Trophoblast cell (in vitro differentiated cells and primary cell): Measurements from ENCODE around the gene VDAC1.

Experiments
- DNase-seq, 2 donors: peaks; one replicate each; pipeline ENCODE4 v3.0.0-alpha.2; 2016
- H2AFZ ChIP-seq: 2 replicates; pipeline ENCODE4 v1.6.1; 2013; ENCODE audit warnings: low read length, moderate library complexity, mild to moderate bottlenecking; ENCODE audit not compliant: insufficient read depth, poor library complexity
- H2AK5ac ChIP-seq: 2 replicates; pipeline ENCODE4 v1.6.1; 2013; ENCODE audit warnings: mild to moderate bottlenecking, low read length
- H2BK120ac ChIP-seq: 2 replicates; pipeline ENCODE4 v1.6.1; 2013; ENCODE audit warnings: low read length, mild to moderate bottlenecking, moderate library complexity; ENCODE audit not compliant: insufficient read depth, poor library complexity
- H2BK12ac ChIP-seq: 2 replicates; pipeline ENCODE4 v1.6.1; 2013; ENCODE audit warnings: mild to moderate bottlenecking, low read length, moderate library complexity
- H2BK5ac ChIP-seq: 2 replicates; pipeline ENCODE4 v1.6.1; 2013; ENCODE audit warnings: low read length, low read depth, moderate library complexity, mild to moderate bottlenecking; ENCODE audit not compliant: poor library complexity
- H3K14ac ChIP-seq: 2 replicates; pipeline ENCODE4 v1.6.1; 2013; ENCODE audit warnings: mild to moderate bottlenecking, low read length
- H3K18ac ChIP-seq: 2 replicates; pipeline ENCODE4 v1.6.1; 2013; ENCODE audit warnings: mild to moderate bottlenecking, low read length
- H3K23ac ChIP-seq: 2 replicates; pipeline ENCODE4 v1.6.1; 2013; ENCODE audit warnings: low read length
- H3K27ac ChIP-seq: 2 replicates; pipeline ENCODE4 v1.5.1; 2013; ENCODE audit warnings: low read depth, mild to moderate bottlenecking, inconsistent platforms, low read length, moderate library complexity
- H3K27me3 ChIP-seq: 2 replicates; pipeline ENCODE4 v1.6.1; 2013; ENCODE audit warnings: inconsistent platforms, mild to moderate bottlenecking, low read length, moderate library complexity; ENCODE audit not compliant: insufficient read depth
- H3K36me3 ChIP-seq, 2 experiments: 1 replicate in 1 of 2; 2 replicates in 1 of 2; pipeline ENCODE4 v1.6.1; 2013; ENCODE audit warnings: low read length in 2 of 2, mild to moderate bottlenecking in 2 of 2, moderate library complexity in 1 of 2; ENCODE audit not compliant: insufficient read depth in 2 of 2, control insufficient read depth in 1 of 2
- H3K4ac ChIP-seq: 2 replicates; pipeline ENCODE4 v1.6.1; 2013; ENCODE audit warnings: low read depth, mild to moderate bottlenecking, low read length, moderate library complexity
- H3K4me1 ChIP-seq, 2 experiments: 1 replicate in 1 of 2; 2 replicates in 1 of 2; pipeline ENCODE4 v1.6.1; 2013; ENCODE audit warnings: low read length in 2 of 2, mild to moderate bottlenecking in 2 of 2, moderate library complexity in 1 of 2; ENCODE audit not compliant: insufficient read depth in 2 of 2, control insufficient read depth in 1 of 2
- H3K4me2 ChIP-seq: 2 replicates; pipeline ENCODE4 v1.6.1; 2013; ENCODE audit warnings: inconsistent platforms, mild to moderate bottlenecking, low read length, moderate library complexity
- H3K4me3 ChIP-seq: 2 replicates; pipeline ENCODE4 v1.5.1; 2013; ENCODE audit warnings: mild to moderate bottlenecking, low read depth, low read length, inconsistent platforms
- H3K79me1 ChIP-seq: one replicate; pipeline ENCODE4 v1.6.1; 2013; ENCODE audit warnings: low read length
- H3K79me2 ChIP-seq: 2 replicates; pipeline ENCODE4 v1.6.1; 2013; ENCODE audit warnings: low read length, mild to moderate bottlenecking; ENCODE audit not compliant: control insufficient read depth, insufficient read depth, poor library complexity
- H3K9ac ChIP-seq: 2 replicates; pipeline ENCODE4 v1.6.1; 2013; ENCODE audit warnings: mild to moderate bottlenecking, low read length
- H3K9me3 ChIP-seq: 2 replicates; pipeline ENCODE4 v1.6.1; 2013; ENCODE audit warnings: low read depth, mild to moderate bottlenecking, control low read depth, inconsistent platforms, low read length; ENCODE audit not compliant: insufficient read depth
- H4K12ac ChIP-seq: 2 replicates; pipeline ENCODE4 v1.6.1; 2013; ENCODE audit warnings: low read depth, mild to moderate bottlenecking, low read length, moderate library complexity
- H4K8ac ChIP-seq: 2 replicates; pipeline ENCODE4 v1.6.1; 2013; ENCODE audit warnings: low read depth, mild to moderate bottlenecking, low read length, moderate library complexity
- H4K91ac ChIP-seq: one replicate; pipeline ENCODE4 v1.6.1; 2013; ENCODE audit warnings: low read depth, mild to moderate bottlenecking, low read length, moderate library complexity
- WGBS: extraction: QIAGEN DNeasy Blood & Tissue Kit; methylation state at CpG from one replicate; pipeline ENCODE4 v1.1.7; 2013; ENCODE audit warnings: missing lambda C conversion rate; ENCODE audit not compliant: insufficient read length, insufficient coverage; ENCODE audit errors: extremely low coverage; 5-methylcytosine and 5-hydroxymethylcytosine counted together

VDAC1 gene

GRCh38 chr5:134048864-134049263 is 44.1 kb upstream of the VDAC1 start:
- no peak overlapping the region for H4K8ac ChIP-seq
- no peaks in the 10 kb centered on the region for H3K9me3 ChIP-seq
- no peaks in the 10 kb centered on the region for H3K79me2 ChIP-seq
- no peaks in the 10 kb centered on the region for H3K27me3 ChIP-seq
- no peak overlapping the region for H4K91ac ChIP-seq
- H2BK5ac ChIP-seq: no peak overlapping the region
- H3K4me1 ChIP-seq: no peaks in the 10 kb centered on the region
- H2AK5ac ChIP-seq: no peak overlapping the region
- H3K79me1 ChIP-seq: no peaks in the 10 kb centered on the region
- H3K27ac ChIP-seq: no peak overlapping the region
- H3K36me3 ChIP-seq: no peaks in the 10 kb centered on the region
- no peak overlapping the region for H3K4ac ChIP-seq
- H2BK12ac ChIP-seq: no peak overlapping the region
- H3K18ac ChIP-seq: no peak overlapping the region
- H3K9ac ChIP-seq: no peak overlapping the region
- H4K12ac ChIP-seq: no peak overlapping the region
- H3K4me2 ChIP-seq: no peak overlapping the region
- no peak overlapping the region for H3K23ac ChIP-seq
- H3K4me3 ChIP-seq: no peak overlapping the region
- no peak overlapping the region for H3K14ac ChIP-seq
- no peak for DNase-seq
- H2BK120ac ChIP-seq: no peak overlapping the region
- H2AFZ ChIP-seq: no peak overlapping the region

GRCh38 chr5:134047687-134048056 is 42.9 kb upstream of the VDAC1 start:
- no peak overlapping the region for H4K91ac ChIP-seq
- H3K4me2 ChIP-seq: no peak overlapping the region
- no peaks in the 10 kb centered on the region for H3K79me1 ChIP-seq
- no peak overlapping the region for H2BK12ac ChIP-seq
- H2AK5ac ChIP-seq: no peak overlapping the region
- no peak overlapping the region for H2AFZ ChIP-seq
- H3K14ac ChIP-seq: no peak overlapping the region
- H3K23ac ChIP-seq: no peak overlapping the region
- H3K4me1 ChIP-seq: no peaks in the 10 kb centered on the region
- no peaks in the 10 kb centered on the region for H3K36me3 ChIP-seq
- no peak overlapping the region for H2BK5ac ChIP-seq
- H4K12ac ChIP-seq: no peak overlapping the region
- no peak overlapping the region for H3K4me3 ChIP-seq
- H3K27ac ChIP-seq: no peak overlapping the region
- no peak overlapping the region for H3K4ac ChIP-seq
- H2BK120ac ChIP-seq: no peak overlapping the region
- no peaks in the 10 kb centered on the region for H3K9me3 ChIP-seq
- no peak overlapping the region for H3K9ac ChIP-seq
- no peak for DNase-seq
- H3K27me3 ChIP-seq: no peaks in the 10 kb centered on the region
- no CpG with 5 or more reads among the region's 8 CpGs for WGBS
- H4K8ac ChIP-seq: no peak overlapping the region
- H3K79me2 ChIP-seq: no peaks in the 10 kb centered on the region
- H3K18ac ChIP-seq: no peak overlapping the region

GRCh38 chr5:134046801-134047686 is 42.3 kb upstream of the VDAC1 start:
- no peak overlapping the region for H3K4me2 ChIP-seq
- no peak overlapping the region for H3K27ac ChIP-seq
- no peak overlapping the region for H4K8ac ChIP-seq
- no peak overlapping the region for H4K12ac ChIP-seq
- H2BK120ac ChIP-seq: no peak overlapping the region
- H2BK5ac ChIP-seq: no peak overlapping the region
- H3K14ac ChIP-seq: no peak overlapping the region
- H3K4ac ChIP-seq: no peak overlapping the region
- WGBS: no CpG with 5 or more reads among the region's 6 CpGs
- H3K9me3 ChIP-seq: no peaks in the 10 kb centered on the region
- H2BK12ac ChIP-seq: no peak overlapping the region
- H3K18ac ChIP-seq: no peak overlapping the region
- H3K4me1 ChIP-seq: no peaks in the 10 kb centered on the region
- H4K91ac ChIP-seq: no peak overlapping the region
- H3K27me3 ChIP-seq: no peaks in the 10 kb centered on the region
- no peak overlapping the region for H3K4me3 ChIP-seq
- H3K9ac ChIP-seq: no peak overlapping the region
- H2AK5ac ChIP-seq: no peak overlapping the region
- H3K79me2 ChIP-seq: no peaks in the 10 kb centered on the region
- DNase-seq: no peak
- H3K79me1 ChIP-seq: no peaks in the 10 kb centered on the region
- H2AFZ ChIP-seq: no peak overlapping the region
- no peaks in the 10 kb centered on the region for H3K36me3 ChIP-seq
- no peak overlapping the region for H3K23ac ChIP-seq

GRCh38 chr5:134046330-134046729 is 41.6 kb upstream of the VDAC1 start:
- Histone ChIP-seq H4K91ac (no peak overlapping the region), H3K23ac (no peak overlapping the region), H3K79me1 (no peaks in the 10 kb centered on the region), H3K4me1 (no peaks in the 10 kb centered on the region), H2BK12ac (no peak overlapping the region), H3K4me3 (no peak overlapping the region), H4K12ac (no peak overlapping the region), H3K9ac (no peak overlapping the region), H3K18ac (no peak overlapping the region), H2BK5ac (no peak overlapping the region), H2BK120ac (no peak overlapping the region), H3K9me3 (peaks cover 1% of the 10 kb centered on the region), H4K8ac (no peak overlapping the region), H3K14ac (no peak overlapping the region), H3K4ac (no peak overlapping the region), H2AK5ac (no peak overlapping the region), H3K27me3 (no peaks in the 10 kb centered on the region), H3K79me2 (no peaks in the 10 kb centered on the region), H3K4me2 (no peak overlapping the region), H2AFZ (no peak overlapping the region), H3K27ac (no peak overlapping the region), H3K36me3 (no peaks in the 10 kb centered on the region)
- DNase-seq: no peak
- WGBS: no CpG with 5 or more reads among the region's 4 CpGs
